GM18519 (cell line): Measurements from ENCODE around the gene TUBA8.
"Not testable (repeated sequence)": the region's sequence is repeated elsewhere in the genome, so short reads cannot be mapped to it uniquely, and the experiment has no call there.

Experiments
- ATAC-seq: cut with Tn5 transposase; IDR thresholded peaks from one replicate; pipeline ENCODE4 v1.9.1; 2021; ENCODE audit warnings: mild to moderate bottlenecking, moderate library complexity; ENCODE audit not compliant: unreplicated experiment, low FRiP score

The TUBA8 gene

GRCh38 chr22:18104566-18104965, 6.0 kb upstream of the TUBA8 start:
- no peak for ATAC-seq

GRCh38 chr22:18105981-18106380, 4.6 kb upstream of the TUBA8 start:
- ATAC-seq, result not testable (repeated sequence)

- not testable (repeated sequence) for ATAC-seq
Observed at GRCh38 chr22:18106550-18107341, 3.9 kb upstream of the TUBA8 start.

GRCh38 chr22:18108187-18108586, 2.4 kb upstream of the TUBA8 start:
- no peak for ATAC-seq

- no peak for ATAC-seq
Observed at GRCh38 chr22:18109410-18110193, 1.0 kb upstream of the TUBA8 start.

- no peak for ATAC-seq
Observed at GRCh38 chr22:18110954-18111758, 547 bp downstream of the TUBA8 start.

- no peak for ATAC-seq
Observed at GRCh38 chr22:18111759-18112330, 1.2 kb downstream of the TUBA8 start.

GRCh38 chr22:18112440-18112839, 1.8 kb downstream of the TUBA8 start:
- ATAC-seq, result no peak

- no peak for ATAC-seq
Observed at GRCh38 chr22:18113680-18114394, 3.2 kb downstream of the TUBA8 start.

- ATAC-seq, result no peak
Observed at GRCh38 chr22:18114495-18114894, 3.9 kb downstream of the TUBA8 start.

GRCh38 chr22:18114976-18115652, 4.5 kb downstream of the TUBA8 start:
- ATAC-seq, result no peak

GRCh38 chr22:18115906-18116371, 5.3 kb downstream of the TUBA8 start:
- no peak for ATAC-seq

GRCh38 chr22:18116634-18117033, 6.0 kb downstream of the TUBA8 start:
- no peak for ATAC-seq

- ATAC-seq, result no peak
Observed at GRCh38 chr22:18118345-18118915, 7.8 kb downstream of the TUBA8 start.

GRCh38 chr22:18119409-18120110, 9.0 kb downstream of the TUBA8 start:
- ATAC-seq, result no peak

- no peak for ATAC-seq
Observed at GRCh38 chr22:18120857-18121256, 10.2 kb downstream of the TUBA8 start.

GRCh38 chr22:18121506-18121905, 10.9 kb downstream of the TUBA8 start:
- no peak for ATAC-seq

- no peak for ATAC-seq
Observed at GRCh38 chr22:18121954-18122554, 11.4 kb downstream of the TUBA8 start.
